BE2C (cell line): ENCODE results near the gene APBB2.

ENCODE experiments used
- DNase-seq: peaks from one replicate; pipeline ENCODE4 v3.0.0-alpha.2; 2020
- H3K27me3 ChIP-seq: fragments of 250-450 bp; sonication (Bioruptor Pico); 2 replicates; pipeline ENCODE4 v1.5.1; 2020; ENCODE audit warnings: mild to moderate bottlenecking
- H3K36me3 ChIP-seq: fragments of 250-450 bp; sonication (Bioruptor Pico); 2 replicates; pipeline ENCODE4 v1.5.1; 2020; ENCODE audit warnings: mild to moderate bottlenecking
- H3K4me1 ChIP-seq: fragments of 250-450 bp; sonication (Bioruptor Pico); 2 replicates; pipeline ENCODE4 v1.5.1; 2020
- H3K4me3 ChIP-seq: 2 replicates; pipeline ENCODE4 v1.5.1; 2011; ENCODE audit warnings: low read depth, low read length
- H3K9me3 ChIP-seq: fragments of 250-450 bp; sonication (Bioruptor Pico); 2 replicates; pipeline ENCODE4 v1.5.1; 2020
- TF ChIP-seq, protein P1 (sequence below): IDR thresholded peaks from 2 replicates; pipeline ENCODE4 v1.5.1; 2012; ENCODE audit warnings: mild to moderate bottlenecking, low read depth, low read length

APBB2 gene

DNA sequence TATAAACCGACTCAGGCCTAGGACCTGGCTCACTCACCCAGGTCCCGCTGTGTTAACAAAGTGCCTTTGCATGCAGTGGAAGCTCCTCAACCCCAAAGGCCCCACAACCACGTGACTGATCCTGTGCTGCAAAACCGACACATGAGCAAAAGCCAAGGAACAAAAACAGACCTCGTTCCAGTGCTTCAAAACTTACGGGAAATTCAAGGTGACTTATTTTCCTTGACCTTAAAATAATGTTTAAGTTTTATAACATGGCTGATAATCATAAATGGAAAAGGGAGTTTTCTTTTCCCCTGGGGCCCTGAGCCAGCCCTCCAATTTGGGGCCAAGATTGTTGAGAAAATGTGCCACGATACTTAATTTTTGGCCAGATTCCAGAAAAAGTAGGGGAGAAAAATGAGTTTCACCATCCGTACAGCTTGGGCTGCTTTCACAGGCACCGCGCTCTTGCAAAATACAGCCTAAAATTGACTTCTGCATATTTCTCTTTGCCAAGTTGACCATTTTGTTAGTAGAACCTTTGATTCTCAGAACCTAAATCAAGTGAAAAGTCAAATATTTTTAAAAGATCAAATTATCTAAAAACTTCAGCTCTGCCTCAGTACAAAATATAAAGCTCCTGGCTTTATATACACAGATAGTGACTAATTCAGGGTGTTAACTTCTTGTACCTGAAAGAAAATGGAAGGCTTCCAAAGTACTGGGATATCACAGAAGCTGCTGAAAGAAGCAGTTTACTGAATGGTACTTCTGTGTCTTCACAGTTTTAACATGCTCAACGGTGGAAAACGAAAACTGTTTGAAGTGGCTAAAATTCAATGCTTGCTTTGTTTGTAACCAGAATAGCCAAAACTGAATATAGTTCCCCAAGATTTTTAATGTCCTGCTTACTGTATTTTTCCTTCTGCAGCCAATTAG, 93.8 kb downstream of the APBB2 start:
- H3K36me3 ChIP-seq = no peaks in the 10 kb centered on the region

DNA sequence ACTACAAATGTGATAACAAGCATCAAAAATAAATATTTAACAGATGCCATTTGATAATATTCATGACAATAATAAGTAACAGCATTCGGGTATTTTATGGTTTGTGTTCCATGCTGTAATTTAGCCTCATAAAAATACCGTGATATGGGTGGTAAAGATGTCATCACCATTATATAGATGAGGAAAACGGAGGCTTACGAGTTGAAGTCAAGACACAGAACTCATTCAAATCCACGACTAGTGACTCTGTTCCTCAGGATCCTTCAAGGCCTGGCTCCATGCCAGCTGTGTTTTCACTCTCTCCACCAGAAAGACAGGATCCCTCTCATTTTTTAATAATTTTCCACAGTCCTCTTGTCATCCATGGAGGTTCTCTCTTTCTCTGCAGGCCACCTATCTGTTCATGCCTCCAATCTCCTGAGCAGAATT, 94.5 kb downstream of the APBB2 start:
- no peaks in the 10 kb centered on the region for H3K4me1 ChIP-seq
- no peaks in the 10 kb centered on the region for H3K27me3 ChIP-seq
- DNase-seq = no peak
- H3K9me3 ChIP-seq = no peaks in the 10 kb centered on the region
- TF ChIP-seq, protein P1, sequence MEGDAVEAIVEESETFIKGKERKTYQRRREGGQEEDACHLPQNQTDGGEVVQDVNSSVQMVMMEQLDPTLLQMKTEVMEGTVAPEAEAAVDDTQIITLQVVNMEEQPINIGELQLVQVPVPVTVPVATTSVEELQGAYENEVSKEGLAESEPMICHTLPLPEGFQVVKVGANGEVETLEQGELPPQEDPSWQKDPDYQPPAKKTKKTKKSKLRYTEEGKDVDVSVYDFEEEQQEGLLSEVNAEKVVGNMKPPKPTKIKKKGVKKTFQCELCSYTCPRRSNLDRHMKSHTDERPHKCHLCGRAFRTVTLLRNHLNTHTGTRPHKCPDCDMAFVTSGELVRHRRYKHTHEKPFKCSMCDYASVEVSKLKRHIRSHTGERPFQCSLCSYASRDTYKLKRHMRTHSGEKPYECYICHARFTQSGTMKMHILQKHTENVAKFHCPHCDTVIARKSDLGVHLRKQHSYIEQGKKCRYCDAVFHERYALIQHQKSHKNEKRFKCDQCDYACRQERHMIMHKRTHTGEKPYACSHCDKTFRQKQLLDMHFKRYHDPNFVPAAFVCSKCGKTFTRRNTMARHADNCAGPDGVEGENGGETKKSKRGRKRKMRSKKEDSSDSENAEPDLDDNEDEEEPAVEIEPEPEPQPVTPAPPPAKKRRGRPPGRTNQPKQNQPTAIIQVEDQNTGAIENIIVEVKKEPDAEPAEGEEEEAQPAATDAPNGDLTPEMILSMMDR = no peak
- no peaks in the 10 kb centered on the region for H3K36me3 ChIP-seq
- no peak overlapping the region for H3K4me3 ChIP-seq

More for the DNA sequence above, 93.8 kb downstream of the APBB2 start:
- Histone ChIP-seq H3K4me3 (no peak overlapping the region), H3K27me3 (no peaks in the 10 kb centered on the region), H3K9me3 (no peaks in the 10 kb centered on the region), H3K4me1 (no peaks in the 10 kb centered on the region)
- DNase-seq = no peak
- TF ChIP-seq, protein P1 = no peak

DNA sequence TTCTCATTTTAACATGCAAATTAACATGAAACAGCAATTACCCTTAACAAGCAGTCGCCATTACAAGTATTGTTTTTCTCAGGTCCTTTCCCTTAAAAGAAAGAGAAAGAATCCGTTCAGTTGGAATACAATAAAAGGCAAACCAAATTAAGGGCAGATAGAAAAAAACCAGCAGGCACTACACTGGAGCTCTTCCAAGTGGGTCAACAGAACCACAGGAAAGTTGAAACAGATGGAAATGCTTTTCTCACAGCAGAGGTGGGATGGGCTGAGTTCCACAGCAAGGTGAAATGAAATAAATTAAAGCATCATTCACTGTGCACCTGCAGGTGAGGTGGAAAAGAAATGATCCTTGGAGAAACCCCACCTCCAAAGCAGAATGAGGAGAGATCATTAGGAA, 102.6 kb downstream of the APBB2 start:
- H3K9me3 ChIP-seq = no peaks in the 10 kb centered on the region
- H3K4me1 ChIP-seq = no peaks in the 10 kb centered on the region; the same call in 1 of the 2 replicates
- H3K36me3 ChIP-seq = no peaks in the 10 kb centered on the region
- no peak for DNase-seq
- no peaks in the 10 kb centered on the region for H3K27me3 ChIP-seq
- no peak overlapping the region for H3K4me3 ChIP-seq
- TF ChIP-seq, protein P1 = no peak

DNA sequence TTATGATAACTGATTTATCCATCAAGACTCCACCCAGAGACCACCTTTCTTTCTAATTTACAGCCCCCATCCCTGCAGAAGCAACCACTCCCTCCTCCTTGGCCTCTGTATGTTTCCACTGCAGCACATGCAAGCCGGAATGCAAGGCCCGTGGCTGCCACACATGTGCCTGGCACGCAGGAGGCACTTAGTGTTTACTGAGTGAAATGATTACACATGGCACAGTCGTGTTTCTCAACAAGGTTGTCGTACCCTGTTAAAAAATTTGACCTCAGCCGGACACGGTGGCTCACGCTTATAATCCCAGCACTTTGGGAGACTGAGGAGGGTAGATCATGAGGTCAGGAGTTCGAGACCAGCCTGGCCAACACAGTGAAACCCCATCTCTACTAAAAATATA, 104.3 kb downstream of the APBB2 start:
- H3K4me1 ChIP-seq = no peaks in the 10 kb centered on the region; the same call in 1 of the 2 replicates
- no peak overlapping the region for H3K4me3 ChIP-seq
- no peaks in the 10 kb centered on the region for H3K36me3 ChIP-seq
- no peaks in the 10 kb centered on the region for H3K9me3 ChIP-seq
- DNase-seq = no peak
- TF ChIP-seq, protein P1 = no peak
- H3K27me3 ChIP-seq = no peaks in the 10 kb centered on the region

DNA sequence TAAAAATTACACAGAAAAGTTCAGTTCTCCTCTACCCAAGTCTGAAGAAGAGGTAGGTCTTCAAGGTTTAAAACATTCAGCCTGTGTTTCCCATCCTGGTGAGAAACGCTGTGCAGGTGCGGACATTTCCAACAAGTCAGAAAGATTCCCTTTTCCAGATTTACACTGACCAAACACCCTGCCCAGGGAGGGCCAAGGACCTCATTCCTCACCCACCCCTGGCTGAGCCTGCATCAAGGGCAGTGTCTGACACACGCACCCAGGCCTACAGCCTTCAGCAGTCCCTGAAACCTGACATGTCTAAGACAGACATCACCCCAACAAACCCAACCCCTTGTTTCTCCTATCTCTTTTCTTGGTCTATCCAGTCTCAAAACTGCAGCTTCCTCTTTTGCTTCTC, 105.9 kb downstream of the APBB2 start:
- Histone ChIP-seq H3K4me3 (no peak overlapping the region), H3K36me3 (no peaks in the 10 kb centered on the region), H3K4me1 (no peaks in the 10 kb centered on the region; the same call in 1 of the 2 replicates), H3K9me3 (no peaks in the 10 kb centered on the region), H3K27me3 (no peaks in the 10 kb centered on the region)
- TF ChIP-seq, protein P1 = no peak
- DNase-seq = no peak
